AG08395 (cell line): ENCODE measurements around the gene AKAP13.

Experiments used
- DNase-seq: peaks from one replicate; pipeline ENCODE4 v3.0.0; 2012; ENCODE audit warnings: mixed read lengths, low spot score

AKAP13 gene

GRCh38 chr15:85770096-85771041 lies 390.0 kb downstream of the AKAP13 start:
- peak; percentile 30 for DNase-seq

- DNase-seq, result no peak
Measured at GRCh38 chr15:85771271-85771670, 390.9 kb downstream of the AKAP13 start.

GRCh38 chr15:85771781-85772445 lies 391.5 kb downstream of the AKAP13 start:
- peak; percentile 73 for DNase-seq

- no peak for DNase-seq
Measured at GRCh38 chr15:85772668-85773067, 392.3 kb downstream of the AKAP13 start.

- no peak for DNase-seq
Measured at GRCh38 chr15:85773249-85773648, 392.8 kb downstream of the AKAP13 start.

GRCh38 chr15:85773970-85774369 lies 393.6 kb downstream of the AKAP13 start:
- no peak for DNase-seq

GRCh38 chr15:85777250-85778106 lies 397.1 kb downstream of the AKAP13 start:
- no peak for DNase-seq

- DNase-seq, result no peak
Measured at GRCh38 chr15:85778107-85778776, 397.8 kb downstream of the AKAP13 start.

- no peak for DNase-seq
Measured at GRCh38 chr15:85779249-85779648, 398.8 kb downstream of the AKAP13 start.

- no peak for DNase-seq
Measured at GRCh38 chr15:85780225-85780985, 400.0 kb downstream of the AKAP13 start.

- DNase-seq, result no peak
Measured at GRCh38 chr15:85781099-85781498, 400.7 kb downstream of the AKAP13 start.

- no peak for DNase-seq
Measured at GRCh38 chr15:85782064-85782463, 401.7 kb downstream of the AKAP13 start.

GRCh38 chr15:85785887-85786780 lies 405.7 kb downstream of the AKAP13 start:
- DNase-seq, result peak; percentile 74

GRCh38 chr15:85786781-85787114 lies 406.3 kb downstream of the AKAP13 start:
- DNase-seq, result no peak

- no peak for DNase-seq
Measured at GRCh38 chr15:85788771-85789495, 408.5 kb downstream of the AKAP13 start.

GRCh38 chr15:85789496-85789875 lies 409.1 kb downstream of the AKAP13 start:
- DNase-seq, result no peak

GRCh38 chr15:85792102-85792731 lies 411.8 kb downstream of the AKAP13 start:
- DNase-seq, result no peak

GRCh38 chr15:85792912-85793590 lies 412.6 kb downstream of the AKAP13 start:
- no peak for DNase-seq
